GM18526 (cell line): Measurements from ENCODE around the gene PIF1.

Experiments
- POLR2A ChIP-seq: IDR thresholded peaks from 3 replicates; pipeline ENCODE4 v1.6.1; 2011; ENCODE audit not compliant: insufficient read length; ENCODE audit errors: extremely low read depth

The PIF1 gene, protein sequence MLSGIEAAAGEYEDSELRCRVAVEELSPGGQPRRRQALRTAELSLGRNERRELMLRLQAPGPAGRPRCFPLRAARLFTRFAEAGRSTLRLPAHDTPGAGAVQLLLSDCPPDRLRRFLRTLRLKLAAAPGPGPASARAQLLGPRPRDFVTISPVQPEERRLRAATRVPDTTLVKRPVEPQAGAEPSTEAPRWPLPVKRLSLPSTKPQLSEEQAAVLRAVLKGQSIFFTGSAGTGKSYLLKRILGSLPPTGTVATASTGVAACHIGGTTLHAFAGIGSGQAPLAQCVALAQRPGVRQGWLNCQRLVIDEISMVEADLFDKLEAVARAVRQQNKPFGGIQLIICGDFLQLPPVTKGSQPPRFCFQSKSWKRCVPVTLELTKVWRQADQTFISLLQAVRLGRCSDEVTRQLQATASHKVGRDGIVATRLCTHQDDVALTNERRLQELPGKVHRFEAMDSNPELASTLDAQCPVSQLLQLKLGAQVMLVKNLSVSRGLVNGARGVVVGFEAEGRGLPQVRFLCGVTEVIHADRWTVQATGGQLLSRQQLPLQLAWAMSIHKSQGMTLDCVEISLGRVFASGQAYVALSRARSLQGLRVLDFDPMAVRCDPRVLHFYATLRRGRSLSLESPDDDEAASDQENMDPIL

GRCh38 chr15:64825431-64826294, at the start of gene PIF1:
PIF1 (minus strand) TSS chr15:64825647; CDS start chr15:64824335, 1,312 bp downstream.
- TF ChIP-seq POLR2A, result peak; percentile 78

- no peak for TF ChIP-seq POLR2A
These were observed 44.9 kb upstream of the PIF1 start for GRCh38 chr15:64870353-64870752.

DNA sequence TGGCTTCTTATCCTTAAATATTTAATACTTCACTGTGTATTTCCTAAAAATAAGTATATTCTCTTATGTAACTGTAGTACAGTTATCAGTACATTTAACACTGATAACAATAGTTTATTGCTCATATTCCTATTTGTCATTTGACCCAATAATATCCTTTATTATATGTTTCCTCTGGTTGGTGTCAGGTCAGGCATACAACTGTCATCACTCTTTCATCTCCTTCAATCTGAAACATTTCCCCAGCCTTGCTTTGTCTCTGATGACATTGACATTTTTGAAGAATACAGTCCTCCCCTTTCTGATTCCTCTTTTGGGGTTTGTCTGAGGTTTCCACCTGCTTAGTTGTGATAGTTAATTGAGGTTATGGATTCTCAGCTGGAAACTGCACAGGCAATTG, 44.1 kb upstream of the PIF1 start:
- no peak for TF ChIP-seq POLR2A

DNA sequence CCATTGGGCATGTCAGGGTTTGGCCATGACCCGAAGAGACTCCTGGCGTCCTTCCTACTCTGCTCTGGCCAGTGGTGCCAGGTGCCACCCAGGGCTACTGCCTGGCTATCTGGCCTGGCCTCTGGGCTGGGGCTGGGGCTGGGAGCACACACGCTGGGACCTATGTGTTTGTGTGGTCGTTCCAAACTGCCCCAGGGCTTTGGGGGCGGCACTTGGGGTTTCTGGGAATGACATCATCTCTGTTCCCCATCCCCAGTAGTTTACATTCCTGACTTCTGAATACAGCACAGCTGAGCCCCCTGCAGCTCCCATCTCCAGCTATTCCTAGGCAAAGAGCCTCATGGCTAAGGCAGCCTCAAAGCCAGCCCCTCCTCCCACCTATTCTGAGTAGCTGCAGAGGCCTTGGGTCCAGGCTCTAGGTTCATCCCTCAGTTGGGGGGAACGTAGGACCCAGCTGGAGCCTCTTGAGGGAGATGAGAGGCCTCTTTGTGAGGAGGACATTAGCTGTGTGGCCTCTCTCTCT, 40.6 kb upstream of the PIF1 start:
- TF ChIP-seq POLR2A, result no peak

DNA sequence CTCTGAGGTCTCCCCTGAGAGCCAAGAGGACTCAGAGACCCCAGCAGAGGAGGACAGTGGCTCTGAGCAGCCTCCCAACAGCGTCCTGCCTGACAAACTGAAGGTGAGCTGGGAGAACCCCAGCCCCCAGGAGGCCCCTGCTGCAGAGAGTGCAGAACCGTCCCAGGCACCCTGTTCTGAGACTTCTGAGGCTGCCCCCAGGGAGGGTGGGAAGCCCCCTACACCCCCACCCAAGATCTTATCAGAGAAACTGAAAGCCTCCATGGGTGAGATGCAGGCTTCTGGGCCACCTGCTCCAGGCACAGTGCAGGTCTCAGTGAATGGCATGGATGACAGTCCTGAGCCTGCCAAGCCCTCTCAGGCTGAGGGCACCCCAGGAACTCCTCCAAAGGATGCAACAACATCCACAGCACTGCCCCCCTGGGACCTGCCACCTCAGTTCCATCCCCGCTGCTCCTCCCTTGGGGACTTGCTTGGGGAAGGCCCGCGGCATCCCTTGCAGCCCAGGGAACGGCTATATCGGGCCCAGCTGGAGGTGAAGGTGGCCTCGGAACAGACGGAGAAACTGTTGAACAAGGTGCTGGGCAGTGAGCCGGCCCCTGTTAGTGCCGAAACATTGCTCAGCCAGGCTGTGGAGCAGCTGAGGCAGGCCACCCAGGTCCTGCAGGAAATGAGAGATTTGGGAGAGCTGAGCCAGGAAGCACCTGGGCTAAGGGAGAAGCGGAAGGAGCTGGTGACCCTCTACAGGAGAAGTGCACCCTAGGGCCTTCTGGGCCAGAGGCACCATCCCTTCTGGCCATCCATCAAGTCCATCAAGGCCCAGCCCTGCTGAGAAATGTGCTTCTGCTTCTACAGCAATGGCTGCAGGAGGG, 39.9 kb upstream of the PIF1 start:
- no peak for TF ChIP-seq POLR2A

DNA sequence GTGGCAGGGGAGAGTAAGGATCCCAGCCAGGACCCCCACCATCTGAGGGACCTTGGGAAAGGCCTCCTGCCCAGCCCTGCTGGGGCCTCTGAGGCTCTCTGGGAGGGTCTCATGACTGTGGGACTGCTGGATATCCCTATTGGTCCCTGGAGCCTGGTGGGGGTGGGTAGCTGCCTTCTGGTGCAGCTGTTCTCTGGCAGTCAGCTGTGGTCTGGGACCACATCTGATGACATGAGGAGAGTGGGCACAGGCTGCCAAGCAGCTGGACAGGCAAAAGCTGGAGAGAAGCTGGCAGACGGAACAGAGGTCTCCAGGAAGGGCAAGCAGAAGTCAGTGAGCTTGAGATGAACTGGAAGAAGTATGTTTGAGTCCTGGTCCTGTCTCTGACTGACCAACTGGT, 38.6 kb upstream of the PIF1 start:
- TF ChIP-seq POLR2A, result no peak

- TF ChIP-seq POLR2A, result no peak
These were observed 37.0 kb upstream of the PIF1 start for GRCh38 chr15:64862408-64862807.

GRCh38 chr15:64861960-64862359, 36.5 kb upstream of the PIF1 start:
- no peak for TF ChIP-seq POLR2A

GRCh38 chr15:64861331-64861730, 35.9 kb upstream of the PIF1 start:
- no peak for TF ChIP-seq POLR2A

DNA sequence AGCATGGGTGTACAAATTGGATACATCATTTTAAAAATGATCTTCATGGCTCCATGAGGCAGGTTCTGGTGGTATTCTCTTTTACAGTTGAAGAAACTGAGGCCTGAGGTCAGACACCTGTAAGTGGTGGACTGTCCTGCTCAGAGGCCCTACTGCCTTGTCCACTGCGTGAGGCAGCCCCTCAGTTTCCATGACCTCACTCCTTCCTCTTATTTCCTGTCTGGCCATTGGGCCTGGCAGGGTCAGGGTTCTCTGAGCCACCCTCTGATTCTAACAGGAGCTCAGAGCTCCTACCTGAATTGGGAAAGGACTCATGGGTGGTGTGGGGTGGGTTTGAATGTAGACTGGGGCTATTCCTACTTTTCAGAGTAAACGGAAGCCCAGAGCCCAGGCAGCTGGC, 33.8 kb upstream of the PIF1 start:
- TF ChIP-seq POLR2A, result no peak

- no peak for TF ChIP-seq POLR2A
These were observed 32.7 kb upstream of the PIF1 start for GRCh38 chr15:64858021-64858575.

GRCh38 chr15:64857421-64857820, 32.0 kb upstream of the PIF1 start:
- no peak for TF ChIP-seq POLR2A

DNA sequence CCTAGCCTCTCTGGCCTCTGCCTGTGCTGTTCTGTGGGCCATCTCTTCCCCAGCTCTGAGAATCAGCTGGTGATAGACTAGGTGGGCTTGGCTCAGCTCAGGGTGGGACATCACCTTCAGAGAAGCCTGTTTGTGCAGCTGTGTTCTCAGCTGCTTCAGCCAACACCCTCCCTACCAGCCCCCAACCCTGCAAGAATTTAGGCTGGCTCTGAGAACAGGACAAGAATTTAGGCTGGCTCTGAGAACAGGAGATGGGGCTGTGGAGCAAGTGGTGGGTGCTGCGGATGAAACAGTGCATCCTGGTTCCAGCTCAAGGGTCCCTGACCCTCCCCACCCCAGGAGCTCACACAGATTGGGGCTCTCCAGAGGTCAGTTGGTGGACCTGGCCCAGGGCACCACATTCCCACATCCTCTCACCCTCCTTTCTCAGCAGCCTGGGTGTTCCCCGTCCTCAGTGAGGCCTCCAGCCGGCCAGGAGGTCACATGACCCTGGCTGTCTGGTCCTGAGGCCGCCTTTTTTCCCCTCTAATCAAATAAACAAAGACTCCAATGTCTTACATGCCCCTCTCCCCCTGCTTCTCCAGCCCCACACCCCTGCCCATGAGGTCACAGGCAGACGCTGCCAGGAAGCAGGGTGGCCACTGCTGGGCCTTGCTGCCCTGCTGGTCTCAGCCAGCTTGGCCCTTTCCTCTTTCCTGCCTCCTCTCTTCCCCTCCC, 31.1 kb upstream of the PIF1 start:
- TF ChIP-seq POLR2A, result no peak
